GM19238 (cell line): ENCODE results near the gene TYRP1.

Source experiments
- DNase-seq: peaks from one replicate; pipeline ENCODE4 v3.0.0; 2011; ENCODE audit warnings: low spot score; ENCODE audit not compliant: insufficient read length

The TYRP1 gene

DNA sequence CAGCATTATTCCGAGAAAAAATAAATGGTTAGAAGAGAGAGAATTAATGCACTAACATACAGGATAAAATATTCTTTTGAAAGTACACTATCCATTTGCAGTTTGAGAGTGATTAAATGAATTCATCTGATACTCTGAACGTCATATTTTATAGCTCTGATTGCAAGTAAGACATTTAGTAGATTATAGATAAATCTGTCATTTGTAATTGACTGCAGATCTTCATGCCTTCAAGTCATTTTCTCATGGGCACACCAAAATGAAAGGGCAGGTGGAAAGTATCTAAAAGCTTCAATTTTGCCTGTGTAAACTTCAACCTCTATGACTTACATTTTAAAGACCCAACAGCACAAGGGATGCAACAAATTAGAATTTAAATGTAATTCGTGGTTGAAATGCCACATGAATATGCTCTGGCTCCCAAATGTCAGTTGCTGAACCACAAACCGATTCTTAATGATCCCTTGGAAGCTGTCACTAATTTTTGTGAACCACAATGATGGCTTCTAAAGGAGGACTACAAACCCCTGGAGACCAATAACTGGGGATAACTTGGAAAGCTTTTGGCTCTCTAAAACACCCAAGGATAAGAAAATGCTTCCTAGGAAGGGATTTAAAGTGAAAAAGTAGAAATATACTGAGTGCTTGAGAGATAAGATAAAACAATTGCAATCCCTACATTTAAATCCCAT, 3.9 kb downstream of the TYRP1 start:
- DNase-seq, result no peak

DNA sequence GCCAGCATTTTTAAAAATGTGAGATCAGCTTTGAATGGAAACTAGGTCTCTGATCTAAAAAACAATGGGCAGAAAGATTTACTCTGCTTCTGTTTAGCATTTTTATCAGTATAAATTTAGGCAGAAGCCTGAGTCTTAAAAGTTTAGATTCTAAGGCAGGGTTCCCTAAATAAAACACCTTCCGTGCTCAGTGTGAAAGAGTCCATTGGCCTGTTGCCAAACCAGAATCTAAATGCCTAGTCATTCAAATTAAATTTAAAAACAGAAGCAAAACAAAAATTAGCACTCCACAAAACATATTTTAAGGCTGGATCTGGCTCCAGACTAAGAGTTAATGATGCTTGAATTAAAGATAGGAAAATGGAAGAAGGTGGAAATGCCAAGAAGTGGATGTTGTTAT, 4.5 kb downstream of the TYRP1 start:
- no peak for DNase-seq

DNA sequence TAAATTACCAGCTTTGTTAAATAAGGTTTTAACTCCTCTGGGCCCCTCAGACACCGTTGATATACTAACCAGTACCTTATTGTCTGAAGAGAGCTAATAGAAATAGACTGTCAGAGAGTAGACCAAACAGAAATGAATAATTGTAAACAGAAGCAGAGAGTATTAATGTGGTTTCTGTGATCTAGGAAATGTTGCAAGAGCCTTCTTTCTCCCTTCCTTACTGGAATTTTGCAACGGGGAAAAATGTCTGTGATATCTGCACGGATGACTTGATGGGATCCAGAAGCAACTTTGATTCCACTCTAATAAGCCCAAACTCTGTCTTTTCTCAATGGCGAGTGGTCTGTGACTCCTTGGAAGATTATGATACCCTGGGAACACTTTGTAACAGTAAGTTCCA, 5.1 kb downstream of the TYRP1 start:
- DNase-seq, result no peak

DNA sequence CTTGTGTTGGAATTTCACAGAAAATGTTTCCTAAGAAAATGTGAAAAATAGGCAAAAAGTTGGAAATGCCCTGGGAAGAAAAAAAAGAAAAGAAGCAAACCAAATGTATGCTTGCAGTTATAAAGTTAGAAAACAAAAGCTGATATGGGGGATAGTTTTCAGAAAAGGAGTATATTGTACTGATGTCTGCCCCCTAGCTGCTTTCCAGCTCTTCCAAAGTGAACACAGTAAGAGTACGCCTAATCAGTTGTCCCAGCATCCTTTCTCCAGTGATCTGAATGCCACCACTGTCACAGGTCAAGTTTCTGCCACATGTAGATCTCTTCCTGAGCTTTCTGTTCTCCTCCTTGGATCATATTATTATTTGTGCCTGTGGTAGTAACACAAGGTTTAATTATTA, 5.8 kb downstream of the TYRP1 start:
- no peak for DNase-seq

DNA sequence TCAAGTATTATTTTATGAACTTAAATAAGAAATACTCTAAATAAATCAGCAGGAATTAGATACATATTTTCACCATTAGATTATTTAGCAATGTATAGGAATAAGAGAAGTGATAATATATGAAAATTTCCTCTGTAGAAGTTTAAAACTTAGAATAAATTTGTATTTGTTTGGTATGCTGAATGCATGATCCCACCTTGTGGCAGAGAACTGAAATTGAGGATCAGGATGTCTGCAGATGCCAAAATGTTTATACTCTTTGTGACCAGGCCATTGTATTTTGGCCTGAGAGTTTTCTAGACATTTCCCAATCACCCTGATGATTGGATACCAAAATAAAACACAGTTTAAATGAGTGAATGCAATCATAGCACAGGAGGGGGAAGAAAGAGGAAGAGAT, 6.3 kb downstream of the TYRP1 start:
- no peak for DNase-seq

DNA sequence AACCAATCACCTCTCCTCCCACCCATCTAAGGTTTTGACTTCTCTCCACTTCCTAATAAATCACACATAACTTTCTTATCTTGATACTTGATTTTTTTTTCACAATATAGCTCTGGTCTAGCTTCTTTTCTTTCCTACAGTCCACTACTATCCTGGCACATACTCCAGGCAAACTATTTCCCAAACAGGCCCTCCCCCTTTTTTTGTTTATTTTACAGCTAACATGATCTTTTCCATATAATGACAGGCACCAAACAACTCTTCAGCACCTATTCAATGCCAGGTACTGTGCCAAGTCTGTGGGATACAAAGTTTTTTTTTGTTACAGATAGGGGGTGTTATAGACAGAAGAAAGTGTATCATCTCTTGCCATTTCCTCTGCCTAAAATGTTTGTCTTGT, 7.9 kb downstream of the TYRP1 start:
- DNase-seq, result no peak

DNA sequence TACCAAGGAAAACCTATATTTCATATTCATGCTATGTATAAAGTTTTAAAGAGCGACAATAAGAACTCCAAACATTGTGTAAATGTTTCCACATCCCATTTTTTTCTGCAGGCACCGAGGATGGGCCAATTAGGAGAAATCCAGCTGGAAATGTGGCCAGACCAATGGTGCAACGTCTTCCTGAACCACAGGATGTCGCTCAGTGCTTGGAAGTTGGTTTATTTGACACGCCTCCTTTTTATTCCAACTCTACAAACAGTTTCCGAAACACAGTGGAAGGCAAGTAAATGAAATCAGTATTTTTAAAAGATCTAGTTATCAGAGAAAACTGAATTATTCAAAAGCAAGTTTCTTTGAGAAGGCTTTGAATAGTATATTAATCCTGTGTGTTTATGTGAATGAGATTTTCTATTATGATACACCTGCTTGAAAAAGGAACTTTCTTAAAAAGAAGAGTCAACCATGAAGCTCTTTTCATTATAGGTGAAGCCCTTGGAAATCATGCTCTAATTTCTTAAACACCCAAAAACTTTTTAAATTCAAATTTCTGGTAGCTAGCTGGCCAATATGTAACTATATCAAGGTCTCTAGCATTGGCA, 9.1 kb downstream of the TYRP1 start:
- DNase-seq, result no peak

DNA sequence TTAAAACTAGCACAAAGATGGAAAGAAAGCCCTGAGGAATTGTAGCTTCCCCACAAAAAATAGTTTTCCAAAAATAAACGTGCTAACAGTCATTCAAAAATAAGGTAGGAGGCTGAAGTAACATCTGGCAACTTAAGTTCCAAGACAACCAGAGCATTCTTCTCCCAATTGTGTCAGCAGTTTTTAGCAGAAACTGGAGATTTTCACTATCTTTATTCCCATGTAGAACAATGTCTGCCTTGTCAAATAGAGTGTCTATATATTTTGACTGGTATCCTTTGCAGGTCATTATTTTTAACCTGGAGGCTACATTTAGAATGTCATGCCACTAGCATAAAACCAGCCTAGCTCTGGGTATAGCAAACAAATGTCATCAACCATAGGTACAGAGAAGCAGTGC, 10.8 kb downstream of the TYRP1 start:
- DNase-seq, result no peak

DNA sequence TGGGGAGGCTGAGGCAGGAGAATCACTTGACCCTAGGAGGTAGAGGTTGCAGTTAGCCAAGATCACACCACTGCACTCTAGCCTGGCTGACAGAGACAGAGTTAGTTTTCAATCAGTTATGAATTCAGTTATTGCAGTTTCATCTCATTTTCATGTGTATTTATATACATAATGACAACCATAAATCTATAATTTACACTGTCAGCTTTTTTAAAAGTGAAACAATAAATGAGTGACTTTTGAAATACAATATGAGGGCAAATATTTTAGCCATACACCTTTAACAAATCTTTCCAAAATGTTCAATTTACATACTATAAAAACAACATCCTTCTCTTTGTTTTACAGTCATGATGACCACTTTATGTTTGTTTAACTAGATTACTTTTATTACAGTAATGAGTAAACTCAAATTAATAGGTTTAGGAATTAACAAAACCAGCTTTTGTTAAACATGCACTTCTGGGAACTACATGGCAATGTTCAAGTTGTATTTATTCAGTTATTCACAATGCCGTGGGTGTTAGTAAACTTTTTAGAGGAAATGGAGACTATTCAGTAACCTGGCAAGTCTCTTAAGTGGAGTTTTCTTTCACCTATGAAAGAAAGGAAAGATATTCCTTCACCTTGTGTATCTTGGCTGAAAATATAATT, 12.7 kb downstream of the TYRP1 start:
- no peak for DNase-seq

DNA sequence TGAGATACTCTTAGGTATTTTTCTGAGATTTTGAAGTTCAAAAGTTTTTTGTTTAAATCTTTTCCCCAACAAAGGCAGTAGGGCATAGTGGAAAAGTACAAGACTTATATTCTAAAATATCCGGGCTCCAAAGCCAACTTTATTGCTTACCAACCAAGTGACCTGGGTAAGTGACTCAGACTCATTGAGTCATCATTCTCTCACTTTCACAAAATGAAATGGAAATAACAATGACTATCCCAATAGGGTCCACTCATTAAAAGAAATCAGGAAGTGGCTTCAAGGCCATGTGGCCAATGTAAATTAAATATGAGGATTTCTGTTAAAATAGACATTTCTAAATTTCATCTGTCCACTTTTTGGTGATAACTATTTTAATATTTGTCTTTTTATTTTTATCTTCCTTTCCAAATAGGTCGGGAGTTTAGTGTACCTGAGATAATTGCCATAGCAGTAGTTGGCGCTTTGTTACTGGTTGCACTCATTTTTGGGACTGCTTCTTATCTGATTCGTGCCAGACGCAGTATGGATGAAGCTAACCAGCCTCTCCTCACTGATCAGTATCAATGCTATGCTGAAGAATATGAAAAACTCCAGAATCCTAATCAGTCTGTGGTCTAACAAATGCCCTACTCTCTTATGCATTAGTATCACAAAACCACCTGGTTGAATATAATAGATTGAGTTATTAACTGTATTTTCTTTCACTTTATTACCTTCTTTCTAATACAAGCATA, 15.5 kb downstream of the TYRP1 start:
- DNase-seq, result no peak

DNA sequence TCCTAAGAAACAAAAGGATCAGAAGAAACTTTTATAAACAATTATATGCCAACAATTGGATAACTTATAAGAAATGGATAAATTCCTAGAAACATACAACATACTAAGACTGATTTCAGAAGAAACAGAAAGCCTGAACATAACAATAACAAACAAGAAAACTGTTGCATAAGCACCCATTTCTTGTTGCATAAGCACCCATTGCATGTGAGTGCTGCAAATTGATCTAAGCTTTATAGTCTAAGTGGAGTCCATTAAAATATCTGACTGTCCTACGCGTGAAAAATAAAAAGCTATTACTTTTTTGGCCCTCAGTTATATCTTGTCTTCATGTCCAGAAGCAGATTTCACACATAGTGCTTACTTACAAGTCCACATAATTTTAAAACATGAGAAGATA, 19.3 kb downstream of the TYRP1 start:
- DNase-seq, result no peak

DNA sequence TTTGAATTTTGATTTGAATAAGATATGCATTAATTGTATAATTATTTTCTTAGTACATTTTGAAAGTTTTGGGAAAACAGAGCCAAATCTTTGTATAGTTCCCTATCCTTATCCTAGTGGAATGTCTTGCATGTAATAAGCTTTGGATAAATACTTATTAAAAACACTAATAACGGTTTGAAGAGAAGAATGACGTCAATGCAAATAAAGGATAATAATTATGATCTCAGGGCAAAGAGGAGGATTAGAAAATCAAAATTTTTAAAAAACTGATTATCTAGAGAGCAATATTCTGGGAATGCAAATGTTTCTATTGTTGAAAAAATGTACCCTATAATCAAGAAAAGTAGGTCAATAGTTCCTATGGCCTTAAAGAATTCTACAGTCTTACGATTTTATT, 22.1 kb downstream of the TYRP1 start:
- DNase-seq, result no peak

DNA sequence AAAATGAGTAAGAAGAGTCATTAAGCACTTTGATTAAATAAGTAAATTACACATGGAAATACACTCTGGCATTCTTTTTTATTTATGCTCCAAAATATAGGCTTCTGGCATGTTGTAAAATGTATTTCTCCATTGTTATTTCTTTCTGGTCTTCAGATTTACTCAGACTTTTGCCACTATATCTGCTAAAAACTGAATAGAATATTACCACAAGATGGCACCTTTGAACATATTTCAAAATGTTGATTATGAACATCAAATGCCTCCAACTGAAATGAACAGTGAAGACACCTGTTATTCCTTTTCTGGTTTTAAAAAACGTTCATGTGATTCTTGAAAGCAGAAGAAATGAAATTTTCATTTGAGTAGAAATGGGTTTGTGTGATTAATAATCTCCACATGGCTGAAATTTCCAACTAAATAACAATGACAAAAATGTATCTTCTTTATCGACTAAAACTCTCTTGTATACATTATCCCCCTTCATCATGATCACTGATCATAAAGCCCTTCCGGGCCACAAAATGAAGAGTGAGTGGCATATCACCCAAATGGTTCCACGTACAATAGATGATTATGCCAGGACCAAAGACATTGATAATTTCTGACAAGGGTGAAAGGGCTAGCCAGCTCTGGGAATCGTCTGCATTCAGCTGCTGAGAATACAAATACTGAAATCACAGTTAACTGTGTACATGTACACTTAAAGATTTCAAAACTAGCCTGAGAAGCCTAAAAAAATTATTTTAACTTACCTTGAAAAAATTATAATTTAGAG, 23.8 kb downstream of the TYRP1 start:
- no peak for DNase-seq

DNA sequence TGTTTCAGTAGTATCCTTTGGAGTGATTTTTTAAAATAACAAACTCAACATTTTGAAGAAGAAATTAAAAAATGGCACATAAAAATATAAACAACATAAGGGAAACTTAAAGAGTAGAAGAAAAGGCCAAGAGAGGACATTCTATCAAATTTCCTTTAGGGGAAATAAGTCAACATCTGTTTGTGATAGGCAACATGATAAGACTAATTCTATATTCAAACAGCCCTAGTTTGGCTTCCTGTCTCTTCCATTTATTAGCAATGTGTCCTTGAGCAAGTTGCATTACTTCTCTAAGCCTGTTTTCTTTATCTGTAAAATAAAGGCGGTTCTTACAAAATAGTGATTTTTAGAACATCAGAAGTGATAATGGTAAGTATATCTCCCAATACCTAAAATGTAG, 24.7 kb downstream of the TYRP1 start:
- DNase-seq, result no peak

DNA sequence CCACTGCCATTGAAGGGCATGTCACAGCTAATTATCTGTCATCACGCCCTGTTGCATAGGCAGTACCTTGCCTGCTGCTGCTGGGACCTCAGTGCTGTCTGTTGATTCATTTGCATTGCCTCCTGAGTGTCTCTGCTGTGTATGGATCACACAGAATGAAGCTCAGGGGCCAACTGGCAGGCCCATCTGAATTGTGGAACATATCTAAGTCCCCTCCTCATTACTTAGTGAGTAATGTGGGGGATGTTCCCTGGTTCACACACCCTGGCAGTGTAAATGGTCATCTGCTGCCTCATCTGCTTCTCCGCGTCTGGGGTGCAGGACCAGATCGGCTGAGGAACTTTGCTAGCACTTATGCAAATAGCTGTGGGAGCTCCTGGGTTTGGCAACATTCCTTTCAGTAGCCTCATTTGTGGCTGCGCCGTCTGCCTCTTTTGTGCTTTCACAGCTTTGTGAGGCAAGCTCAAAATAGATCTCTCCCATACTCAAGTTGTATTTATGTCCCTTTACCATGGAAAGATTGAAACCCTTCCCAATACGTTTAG, 25.4 kb downstream of the TYRP1 start:
- DNase-seq, result no peak

DNA sequence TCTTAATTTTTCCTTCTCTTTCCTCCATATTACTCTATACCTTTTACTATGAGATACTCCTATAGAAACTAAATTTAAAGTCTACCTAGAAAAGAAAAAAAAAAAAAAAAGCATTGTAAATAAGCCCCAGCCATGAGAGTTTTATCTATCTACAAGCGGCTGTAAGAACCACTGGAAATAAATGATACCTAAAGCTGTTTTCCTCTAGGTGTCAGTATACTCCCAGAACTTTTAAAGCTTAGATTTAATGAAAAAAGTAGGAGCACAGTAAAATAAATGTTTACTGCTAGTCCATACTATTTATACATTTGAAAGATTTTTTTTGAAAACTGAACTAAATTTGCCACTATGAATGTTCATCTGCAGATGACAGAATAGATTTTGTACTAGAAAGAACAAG, 26.2 kb downstream of the TYRP1 start:
- no peak for DNase-seq

DNA sequence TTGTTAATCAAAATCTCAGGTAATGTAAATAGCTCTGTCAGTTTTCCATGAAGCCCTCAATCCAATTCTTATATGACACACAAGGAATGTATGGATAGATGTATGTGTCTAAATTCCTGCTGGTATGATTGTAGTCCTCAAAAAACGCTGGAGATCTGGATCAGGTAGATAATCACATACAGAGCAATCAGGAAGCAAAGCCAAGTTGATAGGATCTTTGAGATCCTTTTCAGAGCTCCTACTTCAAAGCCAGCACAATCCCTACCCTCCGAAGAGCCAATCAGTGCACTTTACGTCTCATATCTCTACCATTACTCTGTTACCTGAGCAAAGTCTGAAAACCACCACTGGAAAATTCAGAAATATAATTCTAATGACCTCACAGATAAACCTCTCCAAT, 27.4 kb downstream of the TYRP1 start:
- DNase-seq, result no peak

DNA sequence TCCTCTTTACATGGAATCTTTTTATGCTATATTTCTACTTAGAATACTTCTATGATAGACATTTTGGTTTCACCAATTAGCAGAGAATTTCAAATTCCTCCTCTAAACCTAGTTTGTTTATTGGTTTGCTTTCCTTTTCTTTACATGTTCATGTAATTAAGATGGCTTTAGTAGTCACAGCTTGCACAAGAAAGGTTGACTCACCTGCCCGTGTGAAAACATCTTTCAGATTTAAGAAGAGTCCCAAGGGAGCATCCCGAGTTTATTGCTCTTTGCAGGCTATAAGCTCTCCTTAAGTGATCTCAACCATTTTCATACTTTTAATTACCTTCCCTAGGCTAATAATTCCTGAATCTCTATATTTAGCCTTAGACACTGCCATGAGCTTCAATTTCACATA, 28.9 kb downstream of the TYRP1 start:
- no peak for DNase-seq

DNA sequence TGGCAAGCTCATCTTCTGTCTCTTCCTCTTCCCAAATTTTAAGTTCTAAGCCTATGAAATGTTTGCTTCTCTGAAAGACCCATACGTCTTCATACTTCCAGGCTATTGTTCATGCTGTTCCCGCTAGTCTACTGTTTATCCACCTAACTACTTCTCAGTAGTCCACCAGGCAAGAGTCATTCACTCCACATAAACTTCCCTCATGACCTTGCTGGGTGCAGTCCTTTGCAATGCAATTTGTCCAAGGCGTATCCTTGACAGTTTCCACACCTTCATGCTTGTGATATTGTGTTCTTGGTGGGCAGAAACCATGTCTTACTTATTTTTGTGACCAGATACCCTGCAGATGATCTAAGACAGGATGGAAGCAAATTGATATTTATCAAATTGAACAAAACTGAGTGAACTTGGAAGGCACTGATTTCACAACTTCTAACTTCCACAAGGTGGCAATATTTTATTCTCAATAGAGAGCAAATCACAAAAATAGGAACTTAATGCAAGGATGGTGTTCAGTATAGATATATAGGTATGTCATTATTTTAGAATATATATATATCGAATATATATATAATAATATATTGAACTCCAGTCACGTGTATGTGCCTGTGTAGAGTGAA, 30.3 kb downstream of the TYRP1 start:
- no peak for DNase-seq

DNA sequence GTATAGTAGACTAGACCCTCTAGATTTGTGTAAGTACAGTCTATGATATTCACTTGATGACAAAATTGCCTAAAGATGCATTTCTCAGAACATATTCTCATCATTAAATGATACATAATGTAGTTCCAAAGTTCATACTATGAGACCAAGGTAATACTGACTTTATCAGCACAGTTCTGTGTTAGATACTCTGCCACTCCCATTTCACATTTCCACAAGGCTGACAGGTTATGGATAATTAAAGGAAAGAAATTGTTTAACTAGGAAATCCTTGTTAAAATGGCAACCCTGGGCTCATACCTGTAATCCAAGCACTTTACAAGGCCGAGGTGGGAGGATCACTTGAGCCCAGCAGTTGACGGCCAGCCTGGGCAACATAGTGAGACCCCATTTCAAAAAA, 33.6 kb downstream of the TYRP1 start:
- DNase-seq, result no peak

DNA sequence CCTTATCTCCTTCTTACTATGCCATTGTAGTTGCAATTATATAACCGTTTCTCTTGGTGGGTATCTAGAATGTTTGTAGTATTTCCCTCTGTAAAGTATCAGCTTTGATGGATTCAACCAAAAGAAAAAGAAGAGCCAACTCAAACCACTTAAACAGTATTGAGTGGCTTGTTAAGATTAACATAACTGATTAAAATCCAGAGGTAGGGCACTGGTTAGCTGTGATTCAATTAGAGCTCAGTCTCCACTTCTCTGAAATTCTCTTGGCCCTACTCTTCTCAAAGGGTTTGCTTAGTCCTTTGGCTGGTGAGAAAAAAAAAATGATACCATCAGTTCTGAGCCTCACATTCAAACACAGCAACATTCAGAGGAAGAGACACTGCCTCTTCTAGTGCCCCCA, 37.0 kb downstream of the TYRP1 start:
- no peak for DNase-seq
